BJ (cell line): ENCODE results near the gene MAST2. TPM values are rescaled to one million over a fixed set of nuclear protein-coding genes. Genes with fewer than 3 reads are reported as not detected.
"Not testable (repeated sequence)": the region's sequence is repeated elsewhere in the genome, so short reads cannot be mapped to it uniquely, and the experiment has no call there.

ENCODE experiments used
- CTCF ChIA-PET: fragments of 350-600 bp; formaldehyde crosslinking; extraction: SDS; loops from one replicate; lab custom pipeline; 2021; ENCODE audit warnings: antibody characterized with exemption, inconsistent platforms; lab: Yijun Ruan, JAX
- POLR2A ChIA-PET: fragments of 300-600 bp; sonication (Branson Sonifier 250); formaldehyde crosslinking; extraction: SDS; loops from one replicate; lab custom pipeline; 2021; ENCODE audit warnings: antibody characterized with exemption; lab: Charles Lee
- DNase-seq: peaks from one replicate; pipeline ENCODE4 v3.0.0-alpha.2; 2011; ENCODE audit warnings: low read depth
- H3K27me3 ChIP-seq: 2 replicates; pipeline ENCODE4 v1.6.0; 2011; ENCODE audit warnings: low read length; ENCODE audit not compliant: control insufficient read depth, insufficient read depth
- H3K36me3 ChIP-seq: 2 replicates; pipeline ENCODE4 v1.5.1; 2011; ENCODE audit warnings: low read length; ENCODE audit not compliant: control insufficient read depth, insufficient read depth
- H3K4me3 ChIP-seq: 2 replicates; pipeline ENCODE4 v1.5.1; 2011; ENCODE audit warnings: low read depth, mild to moderate bottlenecking, control low read depth, low read length
- polyA plus RNA-seq: library from polyadenylated mRNA; depleted of rRNA; stranded (reverse); fragments of >200 nt; gene quantifications from 2 replicates; pipeline ENCODE4 v1.2.3, GENCODE V29; 2011
- TF ChIP-seq, protein P1 (sequence below): IDR thresholded peaks from 2 replicates; pipeline ENCODE4 v1.5.1; 2011; ENCODE audit warnings: low read depth, mild to moderate bottlenecking, control low read depth, inconsistent platforms, low read length, moderate library complexity; ENCODE audit not compliant: insufficient read depth

The MAST2 gene
- polyA plus RNA-seq, 1 experiment, result 47.2 TPM

DNA sequence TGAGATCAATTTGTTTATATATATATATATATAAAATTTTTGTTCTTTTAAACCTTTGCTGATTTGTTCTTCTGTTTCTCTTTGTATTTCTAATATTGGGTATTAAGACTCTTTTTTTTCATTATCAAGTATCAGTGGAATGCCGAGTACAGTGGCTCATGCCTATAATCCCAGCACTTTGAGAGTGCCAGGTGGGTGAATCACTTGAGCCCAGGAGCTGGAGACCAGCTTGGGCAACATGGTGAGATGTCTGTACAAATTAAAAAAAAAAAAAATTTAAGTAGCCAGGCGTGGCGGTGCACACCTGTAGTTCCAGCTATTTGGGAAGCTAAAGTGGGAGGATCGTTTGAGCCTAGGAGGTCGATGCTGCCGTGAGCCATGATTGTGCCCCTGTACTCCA lies 67.1 kb downstream of the MAST2 start:
- Histone ChIP-seq H3K36me3 (no peaks in the 10 kb centered on the region), H3K4me3 (no peak overlapping the region), H3K27me3 (no peaks in the 10 kb centered on the region)
- CTCF ChIA-PET, result interaction anchor here (0.5 kb wide), 1 partner anchor 96 kb away, joined by 3 read pairs; no protein-coding TSS in a partner anchor
- TF ChIP-seq, protein P1, sequence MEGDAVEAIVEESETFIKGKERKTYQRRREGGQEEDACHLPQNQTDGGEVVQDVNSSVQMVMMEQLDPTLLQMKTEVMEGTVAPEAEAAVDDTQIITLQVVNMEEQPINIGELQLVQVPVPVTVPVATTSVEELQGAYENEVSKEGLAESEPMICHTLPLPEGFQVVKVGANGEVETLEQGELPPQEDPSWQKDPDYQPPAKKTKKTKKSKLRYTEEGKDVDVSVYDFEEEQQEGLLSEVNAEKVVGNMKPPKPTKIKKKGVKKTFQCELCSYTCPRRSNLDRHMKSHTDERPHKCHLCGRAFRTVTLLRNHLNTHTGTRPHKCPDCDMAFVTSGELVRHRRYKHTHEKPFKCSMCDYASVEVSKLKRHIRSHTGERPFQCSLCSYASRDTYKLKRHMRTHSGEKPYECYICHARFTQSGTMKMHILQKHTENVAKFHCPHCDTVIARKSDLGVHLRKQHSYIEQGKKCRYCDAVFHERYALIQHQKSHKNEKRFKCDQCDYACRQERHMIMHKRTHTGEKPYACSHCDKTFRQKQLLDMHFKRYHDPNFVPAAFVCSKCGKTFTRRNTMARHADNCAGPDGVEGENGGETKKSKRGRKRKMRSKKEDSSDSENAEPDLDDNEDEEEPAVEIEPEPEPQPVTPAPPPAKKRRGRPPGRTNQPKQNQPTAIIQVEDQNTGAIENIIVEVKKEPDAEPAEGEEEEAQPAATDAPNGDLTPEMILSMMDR, result no peak
- POLR2A ChIA-PET, result no interaction called here
- DNase-seq, result no peak

DNA sequence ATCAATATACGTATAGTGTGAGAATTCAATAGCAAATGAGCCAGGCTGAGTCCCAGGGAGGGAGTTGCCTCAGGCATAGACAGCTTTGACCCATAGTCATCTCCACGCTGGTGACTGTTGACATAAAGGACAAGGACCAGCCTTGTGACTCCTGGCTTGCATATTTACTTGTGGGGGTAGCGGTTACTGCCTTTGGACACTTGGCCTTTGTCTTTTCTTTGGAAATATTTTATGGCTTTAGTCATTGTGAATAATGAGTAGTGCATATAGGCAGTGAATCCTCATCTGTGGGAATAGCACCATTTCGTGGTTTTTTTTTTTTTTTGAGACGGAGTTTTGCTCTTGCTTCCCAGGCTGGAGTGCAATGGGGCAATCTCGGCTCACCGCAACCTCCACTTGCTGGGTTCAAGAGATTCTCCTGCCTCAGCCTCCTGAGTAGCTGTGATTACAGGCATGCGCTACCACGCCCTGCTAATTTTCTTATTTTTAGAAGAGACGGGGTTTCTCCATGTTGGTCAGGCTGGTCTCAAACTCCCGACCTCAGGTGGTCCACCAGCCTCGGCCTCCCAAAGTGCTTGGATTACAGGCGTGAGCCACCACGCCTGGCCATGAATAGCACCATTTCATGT lies 68.9 kb downstream of the MAST2 start:
- CTCF ChIA-PET, result interaction anchor here (1.4 kb wide), 1 partner anchor 9 kb away, joined by 4 read pairs; no protein-coding TSS in a partner anchor
- POLR2A ChIA-PET, result not testable (repeated sequence)

DNA sequence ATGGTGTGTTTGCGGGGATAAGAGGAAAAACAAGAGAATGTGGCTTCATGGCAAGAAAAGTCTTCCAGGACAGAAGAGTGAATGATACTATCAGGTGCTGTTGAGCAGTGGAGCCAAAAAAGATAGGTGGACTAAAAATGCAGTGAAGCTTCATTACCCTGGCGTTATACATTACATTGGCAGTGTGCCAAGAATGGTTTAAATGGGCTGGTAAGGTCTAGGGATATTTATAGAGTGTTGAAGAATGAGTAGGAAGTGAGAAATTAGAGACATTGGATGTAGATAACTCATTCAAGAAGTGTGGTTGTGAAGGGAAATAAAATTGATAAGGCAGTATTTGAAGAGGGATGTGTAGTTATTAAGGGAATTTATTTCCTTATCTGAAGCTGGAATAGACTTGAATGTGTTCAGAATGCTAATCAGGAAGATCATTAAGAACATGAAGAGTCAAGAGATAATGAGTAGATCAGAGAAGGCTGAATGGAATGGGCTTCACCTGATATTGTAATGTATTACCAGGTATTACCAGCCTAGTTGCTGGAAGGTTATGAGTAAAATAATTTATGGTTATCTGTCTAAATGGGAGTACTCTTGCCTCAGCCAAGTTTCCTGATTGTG lies 72.7 kb downstream of the MAST2 start:
- no peak for DNase-seq
- POLR2A ChIA-PET, result no interaction called here
- CTCF ChIA-PET, result interaction anchor here (1.0 kb wide), 1 partner anchor 19 kb away, joined by 3 read pairs; no protein-coding TSS in a partner anchor

More for the DNA sequence above, 68.9 kb downstream of the MAST2 start:
- not testable (repeated sequence) for H3K36me3 ChIP-seq, H3K27me3 ChIP-seq, H3K4me3 ChIP-seq
- DNase-seq, result peak; percentile 58

DNA sequence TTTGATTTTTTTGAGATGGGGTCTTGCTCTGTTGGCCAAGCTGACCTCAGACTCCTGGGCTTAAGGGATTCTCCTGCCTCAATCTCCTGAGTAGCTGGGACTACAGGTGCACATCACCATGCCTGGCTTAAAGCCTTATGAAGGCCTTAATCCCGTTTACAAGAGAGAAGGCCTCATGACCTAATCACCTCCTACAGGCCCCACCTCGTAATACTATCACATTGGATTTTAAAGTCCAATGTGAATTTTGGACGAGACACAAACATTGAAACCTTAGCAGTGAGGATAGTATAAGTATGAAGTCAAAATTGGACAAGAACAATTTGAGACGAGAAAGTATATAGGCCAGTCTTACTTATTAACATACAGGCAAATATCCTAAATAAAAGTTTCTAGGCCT lies 73.9 kb downstream of the MAST2 start:
- DNase-seq, result no peak
- H3K27me3 ChIP-seq, result no peaks in the 10 kb centered on the region
- TF ChIP-seq, protein P1, result no peak
- ChIA-PET POLR2A (no interaction called here), CTCF (no interaction called here)
- H3K4me3 ChIP-seq, result no peak overlapping the region
- H3K36me3 ChIP-seq, result no peaks in the 10 kb centered on the region

More for the DNA sequence above, 72.7 kb downstream of the MAST2 start:
- Histone ChIP-seq H3K4me3 (no peak overlapping the region), H3K36me3 (no peaks in the 10 kb centered on the region), H3K27me3 (no peaks in the 10 kb centered on the region)
- TF ChIP-seq, protein P1, result no peak

DNA sequence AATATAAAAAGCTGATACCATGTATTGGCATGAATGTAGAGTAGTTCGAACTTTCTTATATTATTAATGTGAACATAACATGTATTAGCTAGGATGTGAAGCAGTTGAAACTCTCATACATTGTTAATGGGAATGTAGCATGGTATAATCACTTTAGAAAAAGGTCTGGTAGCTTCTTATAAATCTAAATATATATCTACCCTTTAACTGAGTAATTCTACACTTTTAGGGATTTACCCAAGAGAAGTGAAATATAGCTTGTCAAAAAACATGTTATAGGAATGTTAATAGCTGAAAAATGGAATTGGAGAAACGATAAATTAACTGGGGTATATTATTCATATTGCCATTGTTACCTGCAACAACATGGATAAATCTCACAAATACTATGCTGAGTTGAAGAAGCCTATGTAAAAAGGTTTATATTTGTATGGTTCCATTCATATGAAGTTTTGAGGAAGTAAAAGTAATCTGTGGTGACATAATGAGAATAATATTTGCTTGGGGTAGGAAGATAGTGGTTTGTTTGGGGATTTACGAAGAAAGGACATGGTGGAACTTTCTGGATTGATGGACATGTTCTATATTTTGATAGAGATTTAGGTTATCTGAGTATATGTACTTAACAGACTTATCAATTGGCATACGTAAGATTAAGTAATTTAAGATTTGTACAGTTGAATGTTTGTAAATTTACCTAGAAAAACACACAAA lies 76.6 kb downstream of the MAST2 start:
- H3K27me3 ChIP-seq, result no peaks in the 10 kb centered on the region
- ChIA-PET CTCF (interaction anchor here (1.2 to 1.9 kb wide), 3 partner anchors 37 to 520 kb away, joined by 4 to 5 read pairs (median 5); no protein-coding TSS in a partner anchor), POLR2A (no interaction called here)
- TF ChIP-seq, protein P1, result no peak
- DNase-seq, result no peak
- no peak overlapping the region for H3K4me3 ChIP-seq
- H3K36me3 ChIP-seq, result no peaks in the 10 kb centered on the region
